Fibroblast of villous mesenchyme (primary cell): ENCODE measurements around the gene FABP1. TPM values are rescaled to one million over a fixed set of nuclear protein-coding genes. Genes with fewer than 3 reads are reported as not detected.

Source experiments
- DNase-seq: peaks from one replicate; pipeline ENCODE4 v3.0.0-alpha.2; 2010; ENCODE audit warnings: low read depth
- H3K4me3 ChIP-seq: 2 replicates; pipeline ENCODE4 v1.5.1; 2011; ENCODE audit warnings: low read depth, mild to moderate bottlenecking, low read length
- total RNA-seq: library from RNA; depleted of rRNA; stranded (reverse); fragments of >200 nt; gene quantifications from 2 replicates; pipeline ENCODE4 v1.2.3, GENCODE V29; 2012
- TF ChIP-seq, protein P1 (sequence below): IDR thresholded peaks from 2 replicates; pipeline ENCODE4 v1.5.1; 2012; ENCODE audit warnings: low read depth, mild to moderate bottlenecking, low read length; ENCODE audit not compliant: insufficient read depth

Gene FABP1
- total RNA-seq, 1 donor = not detected

DNA sequence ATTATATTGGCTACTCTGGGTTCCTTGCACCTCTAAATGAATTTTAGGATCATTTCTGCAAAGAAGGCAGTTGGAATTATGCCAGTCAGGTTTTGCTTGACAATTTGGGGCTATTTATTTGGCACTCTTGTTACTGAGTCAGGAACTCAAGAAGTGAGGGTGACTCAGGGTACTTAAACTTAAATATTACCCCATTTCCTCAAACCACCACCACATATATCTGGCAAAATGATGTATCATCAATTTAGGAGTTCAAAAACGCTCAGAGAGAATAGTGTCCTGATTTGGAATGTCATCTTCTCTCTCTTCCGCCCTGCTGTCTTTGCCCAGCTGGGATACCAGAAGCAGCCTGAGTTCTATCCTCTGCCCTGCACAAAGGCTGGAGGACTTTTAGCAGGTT is 39.9 kb upstream of the FABP1 start:
- no peak for DNase-seq
- TF ChIP-seq, protein P1, sequence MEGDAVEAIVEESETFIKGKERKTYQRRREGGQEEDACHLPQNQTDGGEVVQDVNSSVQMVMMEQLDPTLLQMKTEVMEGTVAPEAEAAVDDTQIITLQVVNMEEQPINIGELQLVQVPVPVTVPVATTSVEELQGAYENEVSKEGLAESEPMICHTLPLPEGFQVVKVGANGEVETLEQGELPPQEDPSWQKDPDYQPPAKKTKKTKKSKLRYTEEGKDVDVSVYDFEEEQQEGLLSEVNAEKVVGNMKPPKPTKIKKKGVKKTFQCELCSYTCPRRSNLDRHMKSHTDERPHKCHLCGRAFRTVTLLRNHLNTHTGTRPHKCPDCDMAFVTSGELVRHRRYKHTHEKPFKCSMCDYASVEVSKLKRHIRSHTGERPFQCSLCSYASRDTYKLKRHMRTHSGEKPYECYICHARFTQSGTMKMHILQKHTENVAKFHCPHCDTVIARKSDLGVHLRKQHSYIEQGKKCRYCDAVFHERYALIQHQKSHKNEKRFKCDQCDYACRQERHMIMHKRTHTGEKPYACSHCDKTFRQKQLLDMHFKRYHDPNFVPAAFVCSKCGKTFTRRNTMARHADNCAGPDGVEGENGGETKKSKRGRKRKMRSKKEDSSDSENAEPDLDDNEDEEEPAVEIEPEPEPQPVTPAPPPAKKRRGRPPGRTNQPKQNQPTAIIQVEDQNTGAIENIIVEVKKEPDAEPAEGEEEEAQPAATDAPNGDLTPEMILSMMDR = no peak
- H3K4me3 ChIP-seq = no peak overlapping the region

DNA sequence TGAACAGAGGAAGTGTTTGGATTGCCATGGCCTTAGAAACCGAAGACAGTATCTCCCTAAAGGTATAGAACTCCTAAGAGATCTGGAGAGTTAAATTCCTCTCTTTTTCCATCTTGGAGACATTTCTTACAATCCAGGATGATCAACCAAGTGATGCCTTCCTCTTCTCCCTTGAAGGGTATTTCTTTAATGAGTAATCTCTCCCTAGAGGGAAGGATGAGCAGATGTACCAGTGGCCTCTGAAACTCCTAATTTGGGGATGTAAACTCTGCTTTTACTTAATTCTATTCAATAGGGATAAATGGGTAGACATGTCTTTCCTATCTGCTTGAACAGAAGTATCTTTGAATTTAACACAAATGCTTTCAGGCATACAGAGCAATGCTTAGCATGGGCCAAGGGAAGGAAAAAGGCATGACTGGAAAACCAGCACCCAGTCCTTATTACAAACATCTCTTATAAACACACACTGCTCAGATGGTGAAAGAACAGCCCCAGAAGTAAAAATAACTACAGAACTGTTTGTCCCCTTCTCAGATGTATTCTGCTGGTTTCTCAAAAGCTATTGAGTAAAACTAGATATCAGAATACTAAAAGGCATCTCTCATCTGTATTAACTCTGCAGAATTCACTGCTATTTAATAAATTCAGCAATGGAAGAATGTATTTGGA is 37.6 kb upstream of the FABP1 start:
- TF ChIP-seq, protein P1 = no peak

DNA sequence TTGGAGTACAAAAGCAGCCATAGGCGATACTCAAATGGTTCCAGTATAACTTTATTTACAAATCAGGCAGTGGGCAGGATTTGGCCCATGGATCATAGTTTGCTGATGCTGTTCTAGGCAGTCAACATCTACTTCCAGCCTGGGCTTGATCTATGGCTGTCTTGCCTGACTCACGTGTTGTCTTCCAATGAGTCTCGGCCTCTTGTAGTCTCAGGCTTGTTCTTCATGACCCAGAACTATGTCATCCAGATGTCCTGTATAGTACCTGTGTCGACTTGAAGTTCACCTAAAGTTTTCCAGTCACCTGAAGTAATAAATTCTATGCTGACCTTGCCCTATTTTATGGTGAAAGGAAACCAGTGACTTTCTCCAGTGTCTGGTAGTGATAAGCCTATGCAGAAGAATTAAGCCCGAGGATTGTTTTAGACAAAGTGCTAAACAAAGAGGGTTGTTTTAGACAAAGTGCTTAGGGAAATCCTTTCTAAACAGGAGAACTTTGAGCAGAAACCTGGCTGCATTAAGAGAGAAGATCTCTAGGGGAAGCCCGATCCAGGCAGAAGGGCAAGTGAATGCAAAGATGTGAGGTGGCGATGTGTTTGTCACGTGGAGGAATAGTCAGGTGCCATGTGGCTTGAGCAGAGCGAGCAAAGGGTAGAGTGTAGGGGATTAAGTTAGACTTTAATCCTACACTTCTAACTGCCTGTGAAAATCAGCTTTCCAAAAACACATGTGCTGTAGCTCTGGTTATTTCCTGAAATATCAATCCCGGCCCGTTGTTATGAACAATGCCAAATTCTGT is 33.8 kb upstream of the FABP1 start:
- TF ChIP-seq, protein P1 = no peak
- no peak overlapping the region for H3K4me3 ChIP-seq
- DNase-seq = no peak

More for the DNA sequence above, 37.6 kb upstream of the FABP1 start:
- H3K4me3 ChIP-seq = no peak overlapping the region
- no peak for DNase-seq

DNA sequence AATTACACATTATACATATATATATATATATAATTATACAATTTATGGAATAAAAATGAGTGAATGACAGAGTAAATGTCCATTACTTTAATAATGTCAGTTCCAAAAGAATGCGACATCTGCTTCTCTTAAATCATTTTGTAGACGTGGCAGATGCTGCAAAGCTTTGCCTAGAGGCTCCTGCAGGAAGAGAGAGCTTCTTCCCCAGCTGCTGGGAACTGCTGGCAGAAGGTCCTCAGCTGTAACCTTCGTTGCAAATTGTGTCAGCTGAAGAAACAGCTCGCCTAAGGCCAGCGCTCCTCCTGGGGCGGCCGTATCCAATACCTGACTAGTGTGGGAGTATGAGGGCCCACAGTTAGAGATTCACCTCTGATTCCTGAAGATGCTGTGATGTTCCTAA is 32.7 kb upstream of the FABP1 start:
- no peak for DNase-seq
- no peak overlapping the region for H3K4me3 ChIP-seq
- TF ChIP-seq, protein P1 = no peak

DNA sequence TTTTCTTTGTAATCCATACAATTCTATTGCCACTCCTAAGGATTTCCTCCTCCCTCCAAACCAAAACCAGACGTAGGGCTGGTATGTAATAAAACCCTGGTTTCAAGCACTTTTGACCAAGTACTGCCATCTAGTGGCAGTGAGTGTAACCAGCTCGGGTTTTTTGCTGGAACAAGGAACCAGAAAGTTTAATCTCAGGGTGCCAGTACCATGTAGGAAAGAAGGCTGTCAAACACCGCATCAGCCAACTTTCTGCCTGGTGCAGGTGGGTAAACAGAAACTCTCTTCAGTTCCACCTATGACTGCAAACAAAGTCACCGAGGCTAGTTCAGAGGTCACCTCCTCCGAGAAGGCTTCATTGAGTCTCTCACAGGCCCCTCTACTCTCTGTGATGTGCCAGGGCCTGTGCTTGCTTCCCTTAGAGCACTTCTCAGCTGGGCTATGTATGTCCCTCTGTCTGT is 32.1 kb upstream of the FABP1 start:
- no peak overlapping the region for H3K4me3 ChIP-seq
- peak; percentile 76 for DNase-seq
- TF ChIP-seq, protein P1 = peak; percentile 88

DNA sequence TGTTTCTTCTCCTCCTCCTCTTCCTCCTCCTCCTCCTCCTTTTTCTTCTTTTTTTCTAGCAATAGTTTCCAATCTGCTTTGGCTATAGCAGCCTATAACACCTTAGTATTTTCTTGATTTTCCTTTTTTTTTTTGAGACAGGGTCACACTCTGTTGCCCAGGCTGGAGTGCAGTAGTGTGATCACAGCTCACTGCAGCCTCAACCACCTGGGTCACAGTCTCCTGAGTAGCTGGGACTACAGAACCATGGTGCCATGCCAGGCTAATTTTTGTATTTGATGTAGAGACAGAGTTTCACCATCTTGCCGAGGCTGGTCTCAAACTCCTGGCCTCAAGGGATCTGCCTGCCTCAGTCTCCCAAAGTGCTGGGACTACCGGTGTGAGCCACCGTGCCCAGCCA is 31.6 kb upstream of the FABP1 start:
- no peak for DNase-seq
- TF ChIP-seq, protein P1 = no peak
- H3K4me3 ChIP-seq = no peak overlapping the region
